Measurements from ENCODE around the gene SCPEP1.

Gene SCPEP1

GRCh38 chr17:57046749-57047148 lies 68.8 kb downstream of the SCPEP1 start:
- TF ChIP-seq CTCF (IDR thresholded peaks at IDR 0.05; ENCODE audit: low read depth, low read length, missing control alignments) = no peak
- DNase-seq (ENCODE audit: low read depth) = no peak
- peak overlapping the region; percentile 25; the same call in 1 of the 2 replicates for H3K4me3 ChIP-seq (ENCODE audit: low read depth, low read length)

- no peak for TF ChIP-seq CTCF (IDR thresholded peaks at IDR 0.05; ENCODE audit: low read depth, low read length, missing control alignments)
- no peak overlapping the region for H3K4me3 ChIP-seq (ENCODE audit: low read depth, low read length)
- no peak for DNase-seq (ENCODE audit: low read depth)
Observed at GRCh38 chr17:57048096-57048495, 70.2 kb downstream of the SCPEP1 start.

GRCh38 chr17:57050306-57050705 lies 72.4 kb downstream of the SCPEP1 start:
- H3K4me3 ChIP-seq (ENCODE audit: low read depth, low read length) = no peak overlapping the region
- DNase-seq (ENCODE audit: low read depth) = no peak
- peak; percentile 17 for TF ChIP-seq CTCF (IDR thresholded peaks at IDR 0.05; ENCODE audit: low read depth, low read length, missing control alignments)

- no peak for TF ChIP-seq CTCF (IDR thresholded peaks at IDR 0.05; ENCODE audit: low read depth, low read length, missing control alignments)
- no peak for DNase-seq (ENCODE audit: low read depth)
- no peak overlapping the region for H3K4me3 ChIP-seq (ENCODE audit: low read depth, low read length)
Observed at GRCh38 chr17:57051886-57052361, 74.0 kb downstream of the SCPEP1 start.
